HFFc6 (cell line): ENCODE data around the gene ANGPTL2. TPM values are rescaled to one million over a fixed set of nuclear protein-coding genes. Genes with fewer than 3 reads are reported as not detected.
"Not testable (repeated sequence)": the region's sequence is repeated elsewhere in the genome, so short reads cannot be mapped to it uniquely, and the experiment has no call there.

Experiments
- DNase-seq: peaks from one replicate; pipeline ENCODE4 v3.0.0-alpha.2; 2018
- H3K27ac Mint-ChIP-seq: 2 replicates; pipeline ENCODE4 v1.8.0; 2020; ENCODE audit warnings: mild to moderate bottlenecking, mixed read lengths
- H3K27me3 Mint-ChIP-seq: 2 replicates; pipeline ENCODE4 v1.8.0; 2021; ENCODE audit warnings: mild to moderate bottlenecking, moderate library complexity, mixed read lengths; ENCODE audit not compliant: insufficient read depth
- H3K36me3 Mint-ChIP-seq: 2 replicates; pipeline ENCODE4 v1.8.0; 2021; ENCODE audit warnings: low read depth, mixed read lengths
- H3K4me1 Mint-ChIP-seq: 2 replicates; pipeline ENCODE4 v1.8.0; 2020; ENCODE audit warnings: low read depth, mixed read lengths
- H3K4me3 Mint-ChIP-seq: 2 replicates; pipeline ENCODE4 v1.8.0; 2020; ENCODE audit warnings: mild to moderate bottlenecking, moderate library complexity, mixed read lengths
- H3K9me3 Mint-ChIP-seq: 2 replicates; pipeline ENCODE4 v1.8.0; 2020; ENCODE audit warnings: mild to moderate bottlenecking, mixed read lengths
- total RNA-seq, 6 experiments: library from RNA; stranded (reverse); fragmentation: NEBNext Ultra II Directional; extraction: Animal tissue kit (Norgen Biotek cat#: 25700); gene quantifications; 2 replicates in 1 of 6; 3 replicates in 5 of 6; pipeline ENCODE4 v1.2.3, GENCODE V29; 2021
- TF ChIP-seq, protein P1 (sequence below): fragments of 200-600 bp; sonication (generic); IDR thresholded peaks from 2 replicates; pipeline ENCODE4 v1.5.0; 2021; ENCODE audit warnings: antibody characterized with exemption, mild to moderate bottlenecking

ANGPTL2 gene
- total RNA-seq, 6 experiments from 2014 or later: 15.0 to 20.9 (median 19.4) TPM

DNA sequence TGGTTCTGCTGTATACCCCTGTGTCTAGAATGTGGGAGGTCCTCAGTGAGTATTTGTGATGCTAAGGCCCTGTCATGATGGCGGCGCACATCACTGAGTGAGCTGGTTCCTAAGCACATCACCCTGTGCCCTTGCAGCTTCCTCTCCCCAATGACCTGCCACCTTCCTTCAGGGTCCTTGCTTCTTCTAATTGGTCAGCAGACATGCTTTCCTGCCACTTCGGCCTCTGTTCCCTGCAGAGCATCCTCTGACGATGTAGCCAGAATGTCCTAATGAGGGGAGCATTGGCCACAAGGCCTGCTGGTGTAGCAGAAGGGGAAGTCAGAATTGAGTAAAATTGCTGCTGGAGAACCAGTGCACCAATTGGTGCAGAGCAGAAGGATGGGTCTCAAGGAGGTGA, 31.1 kb upstream of the ANGPTL2 start:
- TF ChIP-seq, protein P1, sequence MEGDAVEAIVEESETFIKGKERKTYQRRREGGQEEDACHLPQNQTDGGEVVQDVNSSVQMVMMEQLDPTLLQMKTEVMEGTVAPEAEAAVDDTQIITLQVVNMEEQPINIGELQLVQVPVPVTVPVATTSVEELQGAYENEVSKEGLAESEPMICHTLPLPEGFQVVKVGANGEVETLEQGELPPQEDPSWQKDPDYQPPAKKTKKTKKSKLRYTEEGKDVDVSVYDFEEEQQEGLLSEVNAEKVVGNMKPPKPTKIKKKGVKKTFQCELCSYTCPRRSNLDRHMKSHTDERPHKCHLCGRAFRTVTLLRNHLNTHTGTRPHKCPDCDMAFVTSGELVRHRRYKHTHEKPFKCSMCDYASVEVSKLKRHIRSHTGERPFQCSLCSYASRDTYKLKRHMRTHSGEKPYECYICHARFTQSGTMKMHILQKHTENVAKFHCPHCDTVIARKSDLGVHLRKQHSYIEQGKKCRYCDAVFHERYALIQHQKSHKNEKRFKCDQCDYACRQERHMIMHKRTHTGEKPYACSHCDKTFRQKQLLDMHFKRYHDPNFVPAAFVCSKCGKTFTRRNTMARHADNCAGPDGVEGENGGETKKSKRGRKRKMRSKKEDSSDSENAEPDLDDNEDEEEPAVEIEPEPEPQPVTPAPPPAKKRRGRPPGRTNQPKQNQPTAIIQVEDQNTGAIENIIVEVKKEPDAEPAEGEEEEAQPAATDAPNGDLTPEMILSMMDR: no peak
- Mint-ChIP-seq H3K27ac (no peak overlapping the region), H3K4me3 (no peak overlapping the region), H3K36me3 (no peaks in the 10 kb centered on the region), H3K9me3 (no peaks in the 10 kb centered on the region), H3K4me1 (peaks cover 13% of the 10 kb centered on the region), H3K27me3 (peaks cover 16% of the 10 kb centered on the region)
- DNase-seq: no peak

DNA sequence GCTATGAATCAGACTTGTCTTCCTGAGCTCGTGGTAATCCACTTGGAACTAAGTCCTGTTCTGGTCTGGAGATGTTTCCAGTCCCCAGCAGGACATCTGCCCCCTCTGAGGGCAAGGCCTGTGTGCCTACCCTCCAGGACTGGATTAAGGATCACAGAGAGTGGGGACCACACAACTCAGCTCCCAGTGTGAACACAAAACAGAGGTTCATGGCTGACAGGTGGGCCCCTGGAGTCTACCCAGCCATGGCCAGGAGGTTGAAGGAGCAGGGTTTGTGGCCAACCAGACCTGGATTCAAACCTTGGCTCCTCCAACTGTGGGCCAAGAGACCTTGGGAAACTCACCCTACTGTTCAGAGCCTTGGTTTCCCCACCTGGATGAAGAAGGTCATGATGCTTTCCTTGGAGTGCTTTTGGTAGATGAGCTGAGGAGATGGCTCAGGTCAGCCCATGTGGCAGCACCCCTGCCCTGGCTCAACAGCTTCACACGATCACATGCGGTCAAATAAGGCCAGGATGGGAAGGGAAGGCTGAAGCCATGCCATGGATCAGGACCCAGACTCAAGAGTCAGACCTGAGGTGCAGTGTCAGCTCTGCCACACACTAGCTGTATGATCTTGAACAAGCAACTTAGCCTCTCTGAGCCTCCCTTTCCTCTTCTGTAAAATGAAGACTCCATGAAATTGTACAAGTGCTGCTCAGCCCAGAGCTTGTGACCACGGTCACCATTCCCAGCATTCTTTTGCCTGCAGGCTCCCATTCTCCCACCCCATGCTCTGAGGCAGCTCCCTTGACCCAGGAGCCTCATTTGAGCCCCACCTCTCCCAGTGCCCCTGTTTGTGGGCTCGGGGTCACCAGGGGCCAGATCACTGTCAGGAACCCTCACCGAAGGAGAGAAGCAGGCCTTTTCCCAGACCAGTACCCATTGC, 27.3 kb upstream of the ANGPTL2 start:
- Mint-ChIP-seq H3K36me3 (no peaks in the 10 kb centered on the region), H3K4me1 (peaks cover 9% of the 10 kb centered on the region), H3K27me3 (peaks cover 17% of the 10 kb centered on the region), H3K27ac (no peak overlapping the region), H3K4me3 (no peak overlapping the region), H3K9me3 (no peaks in the 10 kb centered on the region)
- no peak for DNase-seq
- TF ChIP-seq, protein P1: no peak

DNA sequence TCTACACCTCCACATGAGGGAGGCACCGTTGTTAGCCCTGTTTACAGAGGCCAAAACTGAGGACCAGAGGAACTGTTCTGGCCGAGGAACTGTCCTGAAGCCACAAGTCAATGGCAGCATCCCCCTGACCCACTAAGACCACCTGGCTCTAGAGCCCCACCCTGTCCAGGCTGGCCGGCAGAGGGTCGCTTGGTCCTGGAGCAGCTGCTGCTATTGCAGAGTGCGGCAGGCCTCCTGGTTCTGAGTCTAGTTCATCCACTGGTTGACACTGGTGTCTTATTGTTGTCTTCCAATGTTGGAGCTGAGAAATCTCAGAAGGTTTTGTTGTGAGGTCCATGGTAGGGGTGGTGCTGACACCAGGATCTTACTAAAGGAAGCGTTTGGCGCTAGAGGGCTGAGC, 26.6 kb upstream of the ANGPTL2 start:
- DNase-seq: no peak
- no peak overlapping the region for H3K4me3 Mint-ChIP-seq
- no peak overlapping the region for H3K27ac Mint-ChIP-seq
- TF ChIP-seq, protein P1: no peak
- no peaks in the 10 kb centered on the region for H3K36me3 Mint-ChIP-seq
- H3K9me3 Mint-ChIP-seq: no peaks in the 10 kb centered on the region
- H3K27me3 Mint-ChIP-seq: peaks cover 17% of the 10 kb centered on the region
- 0 out of 2 replicates have a peak, but pooled peaks cover 4% of the 10 kb centered on the region for H3K4me1 Mint-ChIP-seq

DNA sequence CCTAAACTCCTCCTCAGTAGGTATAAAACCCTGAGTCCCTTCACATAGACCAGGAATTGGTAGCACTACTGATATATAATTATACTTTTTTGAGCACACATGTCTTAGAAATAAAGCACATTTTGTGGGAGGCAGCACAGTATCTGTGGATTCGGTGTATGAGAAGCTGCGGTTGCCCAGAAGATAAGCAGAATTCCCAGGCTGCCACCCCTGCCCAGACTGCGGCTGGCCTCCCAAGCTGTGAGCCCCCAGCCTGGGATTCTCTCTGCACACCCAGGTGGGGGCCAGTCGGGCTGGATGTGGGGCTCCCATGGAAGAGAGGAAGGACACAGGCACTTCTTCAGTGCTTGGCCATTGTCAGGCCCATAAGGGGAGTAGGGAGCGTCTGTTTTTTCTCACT, 25.6 kb upstream of the ANGPTL2 start:
- TF ChIP-seq, protein P1: no peak
- H3K27ac Mint-ChIP-seq: no peak overlapping the region
- 0 out of 2 replicates have a peak, but pooled peaks cover 4% of the 10 kb centered on the region for H3K4me1 Mint-ChIP-seq
- DNase-seq: no peak
- no peak overlapping the region for H3K4me3 Mint-ChIP-seq
- H3K9me3 Mint-ChIP-seq: no peaks in the 10 kb centered on the region
- H3K27me3 Mint-ChIP-seq: peaks cover 13% of the 10 kb centered on the region
- H3K36me3 Mint-ChIP-seq: no peaks in the 10 kb centered on the region

DNA sequence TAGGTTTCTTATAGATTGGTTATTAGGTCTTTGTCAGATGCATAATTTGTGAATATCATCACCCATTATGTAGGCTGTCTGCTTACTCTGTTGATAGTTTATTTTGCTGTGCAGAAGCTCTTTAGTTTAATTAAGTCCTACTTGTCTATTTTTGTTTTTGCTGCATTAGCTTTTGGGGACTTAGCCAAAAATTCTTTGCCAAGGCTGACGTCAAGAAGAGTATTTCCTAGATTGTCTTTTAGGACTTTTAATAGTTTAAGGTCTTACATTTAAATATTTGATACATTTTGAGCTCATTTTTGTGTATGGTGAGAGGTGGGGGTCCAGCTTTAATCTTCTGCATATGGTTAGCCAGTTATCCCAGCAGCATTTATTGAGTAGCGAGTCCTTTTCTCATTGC, 24.8 kb upstream of the ANGPTL2 start:
- Mint-ChIP-seq H3K9me3 (no peaks in the 10 kb centered on the region), H3K36me3 (no peaks in the 10 kb centered on the region), H3K27ac (no peak overlapping the region), H3K4me3 (no peak overlapping the region), H3K27me3 (peaks cover 13% of the 10 kb centered on the region), H3K4me1 (0 out of 2 replicates have a peak, but pooled peaks cover 4% of the 10 kb centered on the region)
- TF ChIP-seq, protein P1: no peak
- no peak for DNase-seq

DNA sequence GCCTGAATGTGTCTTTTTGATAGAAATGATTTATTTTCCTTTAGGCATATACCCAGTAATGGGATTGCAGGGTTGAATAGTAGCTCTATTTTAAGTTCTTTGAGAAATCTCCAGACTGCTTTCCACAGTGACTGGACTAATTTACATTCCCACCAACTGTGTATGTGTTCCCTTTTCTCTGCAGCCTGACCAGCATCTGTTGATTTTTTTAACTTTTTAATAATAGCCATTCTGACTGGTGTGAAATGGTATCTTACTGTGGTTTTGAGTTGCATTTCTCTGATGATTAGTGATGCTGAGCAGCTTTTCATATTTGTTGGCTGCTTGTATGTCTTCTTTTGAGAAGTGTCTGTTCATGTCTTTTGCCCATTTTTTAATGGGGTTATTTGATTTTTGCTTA, 24.4 kb upstream of the ANGPTL2 start:
- not testable (repeated sequence) for H3K27ac Mint-ChIP-seq, DNase-seq, H3K9me3 Mint-ChIP-seq, H3K4me3 Mint-ChIP-seq, H3K4me1 Mint-ChIP-seq, H3K36me3 Mint-ChIP-seq
- H3K27me3 Mint-ChIP-seq: peaks cover 13% of the 10 kb centered on the region
